Aorta (tissue), 5 donors: ENCODE results near the gene ALK. TPM values are rescaled to one million over a fixed set of nuclear protein-coding genes. Genes with fewer than 3 reads are reported as not detected.

Source experiments
- ATAC-seq: fragments of 200-7000 bp; cut with Tn5 transposase; one replicate; pipeline ENCODE4 v1.9.1; 2022; ENCODE audit warnings: moderate library complexity; ENCODE audit not compliant: low FRiP score
- DNase-seq, 2 donors: peaks; one replicate each; pipeline ENCODE4 v3.0.0-alpha.2; 2020
- H3K27ac ChIP-seq, 2 donors: one replicate each; pipeline ENCODE4 v1.5.1; 2013; ENCODE audit warnings: low read length in 2 of 2, mild to moderate bottlenecking in 2 of 2, moderate library complexity in 2 of 2, control low read depth in 1 of 2, inconsistent platforms in 1 of 2, low read depth in 1 of 2
- H3K27me3 ChIP-seq, 2 donors: one replicate each; pipeline ENCODE4 v1.6.1; 2013; ENCODE audit warnings: control low read depth in 1 of 2, low read length in 1 of 2, mild to moderate bottlenecking in 1 of 2, moderate library complexity in 1 of 2; ENCODE audit not compliant: insufficient read depth in 2 of 2, control insufficient read depth in 1 of 2
- H3K36me3 ChIP-seq, 2 donors: one replicate each; pipeline ENCODE4 v1.6.1; 2013; ENCODE audit warnings: control low read depth in 1 of 2, low read length in 1 of 2, mild to moderate bottlenecking in 1 of 2; ENCODE audit not compliant: insufficient read depth in 2 of 2, control insufficient read depth in 1 of 2
- H3K4me1 ChIP-seq, 2 donors: one replicate each; pipeline ENCODE4 v1.6.1; 2013; ENCODE audit warnings: low read length in 2 of 2, control low read depth in 1 of 2, mild to moderate bottlenecking in 1 of 2, moderate library complexity in 1 of 2; ENCODE audit not compliant: insufficient read depth in 2 of 2, control insufficient read depth in 1 of 2
- H3K4me3 ChIP-seq, 2 donors: one replicate each; pipeline ENCODE4 v1.5.1; 2013; ENCODE audit warnings: low read length in 2 of 2, control low read depth in 1 of 2, mild to moderate bottlenecking in 1 of 2
- H3K9me3 ChIP-seq: one replicate; pipeline ENCODE4 v1.6.1; 2013; ENCODE audit warnings: mild to moderate bottlenecking, low read length; ENCODE audit not compliant: control insufficient read depth
- WGBS, 2 donors: extraction: QIAGEN DNeasy Blood & Tissue Kit; methylation state at CpG; one replicate each; pipeline ENCODE4 v1.1.7; 2013; 5-methylcytosine and 5-hydroxymethylcytosine counted together
- intact Hi-C, 2 donors: fragments of 100-400 bp; cut with DNase I; formaldehyde crosslinking; loops; one replicate each; pipeline versions ENCODE4 v1.14.2 to v1.15.0; 2022
- polyA plus RNA-seq, 2 donors: library from polyadenylated mRNA; stranded (reverse); fragments of 200-250 nt; gene quantifications; one replicate each; pipeline ENCODE4 v1.2.3, GENCODE V29; 2013
- total RNA-seq, 2 donors: library from RNA; stranded (reverse); fragmentation: NEBNext Ultra II Directional; extraction: Animal tissue kit (Norgen Biotek cat#: 25700); gene quantifications; one replicate each; pipeline ENCODE4 v1.2.1, GENCODE V29; 2021
- donor health status: healthy with polysubstance abuse.
- donor health status: Bipolar disorder and iron deficiency.
- donor health status: DM: no; HTN: no; CAD: no.
- donor health status: DM: no; HTN: no; CAD: no.
- donor health status: DM: yes; HTN: yes; CAD: no.

The ALK gene
- total and polyA plus RNA-seq, 4 donors: 0.13 to 0.30 TPM; not detected in 2

DNA sequence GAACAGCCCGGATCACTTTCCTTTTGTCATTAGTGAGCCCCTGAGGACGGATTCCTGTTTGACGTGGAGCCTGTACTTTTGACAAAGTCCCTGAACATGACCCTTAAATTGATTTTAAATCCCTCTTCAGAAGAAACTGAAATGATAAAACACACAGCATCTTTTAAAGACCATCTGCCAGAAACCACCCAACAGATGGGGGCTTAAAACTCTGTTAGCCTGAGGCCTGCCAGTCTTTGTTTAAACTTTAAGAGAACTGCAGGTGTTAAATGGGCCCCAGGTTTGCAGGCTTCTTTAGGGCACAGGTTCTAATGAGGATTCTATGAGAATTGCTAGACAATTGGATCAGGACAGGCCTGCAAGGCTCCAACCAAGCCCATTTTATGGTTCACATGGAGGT lies 177.9 kb downstream of the ALK start:
- no peak for ATAC-seq
- H3K4me3 ChIP-seq: no peak overlapping the region
- H3K36me3 ChIP-seq: no peaks in the 10 kb centered on the region
- intact Hi-C loops: no loop called here
- H3K9me3 ChIP-seq: no peaks in the 10 kb centered on the region
- no peak overlapping the region for H3K27ac ChIP-seq
- H3K27me3 ChIP-seq: no peaks in the 10 kb centered on the region
- 93 to 96% methylated on average over 3 of the region's 3 CpGs for WGBS, 2 donors
- no peaks in the 10 kb centered on the region for H3K4me1 ChIP-seq
- no peak for DNase-seq

DNA sequence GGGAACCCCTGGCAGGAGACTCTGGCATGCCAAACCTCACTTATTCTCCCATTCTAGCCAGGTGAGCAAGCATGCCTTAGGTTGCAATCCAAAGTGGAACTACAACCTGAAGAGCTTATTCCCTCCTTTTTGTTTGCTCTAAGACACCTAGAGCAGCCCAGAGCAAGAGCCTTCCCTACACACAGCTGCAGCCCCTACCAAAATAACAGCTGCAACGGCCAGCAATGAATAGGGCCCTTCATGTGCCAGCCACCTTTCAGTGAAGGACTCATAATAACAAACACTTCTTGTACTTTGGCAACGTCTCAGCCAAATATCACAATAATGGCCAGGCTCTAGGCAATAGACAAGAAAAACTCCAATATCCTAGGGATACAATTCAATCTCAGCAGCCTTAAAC lies 178.7 kb downstream of the ALK start:
- 20 to 23% methylated on average over 2 of the region's 2 CpGs for WGBS, 2 donors
- intact Hi-C loops: no loop called here

DNA sequence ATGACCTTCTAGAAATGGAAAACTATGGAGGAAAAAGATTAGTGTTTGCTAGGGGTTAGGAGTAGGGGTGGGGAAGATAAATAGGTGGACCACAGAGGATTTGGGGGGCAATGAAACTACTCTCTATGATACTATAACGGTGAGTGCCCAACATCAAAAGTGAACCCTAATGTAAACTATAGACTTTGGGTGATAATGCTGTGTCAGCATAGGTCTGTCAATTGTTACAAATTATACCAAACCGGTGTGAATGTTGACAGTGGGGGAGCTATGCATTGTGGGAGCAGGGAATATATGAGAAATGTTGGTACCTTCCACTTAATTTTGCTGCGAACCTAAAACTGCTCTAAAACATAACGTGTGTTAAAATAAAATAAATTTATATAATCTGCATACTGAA lies 180.3 kb downstream of the ALK start:
- no peak for DNase-seq
- H3K4me3 ChIP-seq: no peak overlapping the region
- H3K9me3 ChIP-seq: peaks cover 2% of the 10 kb centered on the region
- H3K4me1 ChIP-seq: no peaks in the 10 kb centered on the region
- H3K36me3 ChIP-seq: no peaks in the 10 kb centered on the region
- intact Hi-C loops: no loop called here
- no peak for ATAC-seq
- no peak overlapping the region for H3K27ac ChIP-seq
- WGBS, 2 donors: 82 to 87% methylated on average over 4 of the region's 4 CpGs
- H3K27me3 ChIP-seq: no peaks in the 10 kb centered on the region

More for the DNA sequence above, 178.7 kb downstream of the ALK start:
- Histone ChIP-seq H3K27me3 (no peaks in the 10 kb centered on the region), H3K9me3 (no peaks in the 10 kb centered on the region), H3K36me3 (no peaks in the 10 kb centered on the region), H3K27ac (no peak overlapping the region), H3K4me3 (no peak overlapping the region), H3K4me1 (no peaks in the 10 kb centered on the region)
- DNase-seq (no peak), ATAC-seq (no peak)

DNA sequence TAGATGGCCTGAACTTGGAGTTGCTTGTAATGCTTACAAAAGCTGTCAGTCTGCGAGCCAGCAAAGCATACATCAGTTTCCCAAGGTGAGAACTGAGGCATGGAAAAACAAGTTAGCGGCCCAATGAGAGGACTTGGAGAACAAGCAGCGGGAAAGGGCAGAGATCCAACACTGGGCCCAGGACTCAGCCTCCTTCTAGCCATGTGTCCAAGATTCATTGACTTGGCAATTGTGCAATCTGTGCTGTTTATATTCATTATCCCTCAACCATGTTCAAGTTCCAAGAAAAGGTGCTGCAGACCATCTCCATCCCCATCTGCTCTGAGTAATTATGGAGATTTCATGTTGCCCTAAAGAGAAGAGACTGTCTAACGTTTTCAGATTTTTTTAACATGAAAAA lies 187.4 kb downstream of the ALK start:
- no peaks in the 10 kb centered on the region for H3K4me1 ChIP-seq
- no peak for DNase-seq
- ATAC-seq: no peak
- 56 to 61% methylated on average over 4 of the region's 4 CpGs for WGBS, 2 donors
- no peak overlapping the region for H3K27ac ChIP-seq
- H3K9me3 ChIP-seq: peaks cover 2% of the 10 kb centered on the region
- intact Hi-C loops: no loop called here
- no peak overlapping the region for H3K4me3 ChIP-seq
- H3K36me3 ChIP-seq: no peaks in the 10 kb centered on the region
- H3K27me3 ChIP-seq: peaks cover 0 to 5% of the 10 kb centered on the region in 2 donors

DNA sequence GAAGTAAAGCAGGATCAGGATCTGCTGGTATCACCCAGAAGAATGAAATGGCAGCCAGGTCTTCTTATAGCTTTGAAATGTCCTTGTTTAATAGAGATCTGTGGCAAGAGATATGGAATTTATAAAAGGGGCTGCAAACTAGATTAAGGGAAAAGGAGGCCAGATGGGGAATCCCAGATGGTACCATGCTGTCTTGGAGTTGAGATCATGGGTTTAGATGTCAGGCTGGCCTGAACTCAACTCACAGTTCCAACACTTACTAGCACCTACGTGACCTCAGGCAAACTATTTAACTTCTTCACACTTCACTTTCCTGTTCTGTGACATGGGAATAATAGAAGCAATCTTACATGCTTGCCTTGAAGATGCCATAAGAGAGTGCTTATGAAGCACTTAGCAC lies 188.2 kb downstream of the ALK start:
- 55 to 59% methylated on average over 1 of the region's 1 CpG for WGBS, 2 donors
- DNase-seq (no peak), ATAC-seq (no peak)
- Histone ChIP-seq H3K4me1 (no peaks in the 10 kb centered on the region), H3K9me3 (peaks cover 2% of the 10 kb centered on the region), H3K27ac (no peak overlapping the region), H3K36me3 (no peaks in the 10 kb centered on the region), H3K27me3 (peaks cover 0 to 5% of the 10 kb centered on the region in 2 donors), H3K4me3 (no peak overlapping the region)
- intact Hi-C loops: no loop called here

DNA sequence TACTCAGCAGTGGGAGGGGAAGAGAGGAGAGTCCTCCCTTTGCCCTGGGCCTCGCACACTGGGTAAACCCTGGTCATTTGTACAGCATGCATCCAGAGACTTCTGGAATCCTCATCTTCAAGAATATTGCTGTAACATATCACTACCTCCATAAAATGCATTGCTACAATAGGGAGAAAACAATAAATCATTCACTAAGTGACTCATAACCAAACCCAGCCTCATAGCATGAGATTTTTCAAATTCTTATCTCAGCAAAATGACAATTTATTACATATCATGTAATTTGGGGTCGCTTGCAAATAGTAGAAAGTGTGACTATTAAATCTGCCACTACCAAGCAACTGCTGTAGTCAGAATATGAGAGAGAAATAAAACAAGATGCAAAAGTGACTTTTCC lies 189.4 kb downstream of the ALK start:
- Histone ChIP-seq H3K36me3 (no peaks in the 10 kb centered on the region), H3K27me3 (peaks cover 0 to 6% of the 10 kb centered on the region in 2 donors), H3K27ac (no peak overlapping the region), H3K4me3 (no peak overlapping the region), H3K9me3 (no peaks in the 10 kb centered on the region), H3K4me1 (no peaks in the 10 kb centered on the region)
- intact Hi-C loops: no loop called here
- 40 to 61% methylated on average over 2 of the region's 2 CpGs for WGBS, 2 donors
- DNase-seq: no peak
- ATAC-seq: no peak

- H3K27me3 ChIP-seq: peaks cover 0 to 6% of the 10 kb centered on the region in 2 donors
- H3K4me1 ChIP-seq: no peaks in the 10 kb centered on the region
- no peak overlapping the region for H3K27ac ChIP-seq
- H3K4me3 ChIP-seq: no peak overlapping the region
- DNase-seq (no peak), ATAC-seq (no peak)
- intact Hi-C loops: no loop called here
- no peaks in the 10 kb centered on the region for H3K36me3 ChIP-seq
- WGBS, 2 donors: 82 to 84% methylated on average over 7 of the region's 7 CpGs
- H3K9me3 ChIP-seq: no peaks in the 10 kb centered on the region
Observed at GRCh38 chr2:29729932-29730331, 191.5 kb downstream of the ALK start.

- H3K27me3 ChIP-seq: peaks cover 0 to 6% of the 10 kb centered on the region in 2 donors
- no peak for DNase-seq
- no peak overlapping the region for H3K27ac ChIP-seq
- intact Hi-C loops: no loop called here
- H3K4me1 ChIP-seq: no peaks in the 10 kb centered on the region
- no peak overlapping the region for H3K4me3 ChIP-seq
- no peak for ATAC-seq
- whole genome bisulfite sequencing, 2 donors: 30 to 39% methylated on average over 7 of the region's 7 CpGs
- no peaks in the 10 kb centered on the region for H3K36me3 ChIP-seq
- no peaks in the 10 kb centered on the region for H3K9me3 ChIP-seq
Observed at GRCh38 chr2:29729401-29729800, 192.0 kb downstream of the ALK start.

- no peaks in the 10 kb centered on the region for H3K9me3 ChIP-seq
- DNase-seq (no peak), ATAC-seq (no peak)
- WGBS, 2 donors: 31 to 36% methylated on average over 2 of the region's 2 CpGs
- H3K27ac ChIP-seq: no peak overlapping the region
- peaks cover 0 to 2% of the 10 kb centered on the region in 2 donors for H3K27me3 ChIP-seq
- intact Hi-C loops: loop anchor here in 1 of 2 donors (2.0 kb wide), 1 partner anchor 32 kb away; no protein-coding TSS in a partner anchor
- no peaks in the 10 kb centered on the region for H3K4me1 ChIP-seq
- H3K36me3 ChIP-seq: no peaks in the 10 kb centered on the region
- H3K4me3 ChIP-seq: no peak overlapping the region
Observed at GRCh38 chr2:29726976-29727375, 194.4 kb downstream of the ALK start.
